LNCaP clone FGC (cell line): Measurements from ENCODE around the gene SERPINA9.

Source experiments
- DNase-seq: peaks from one replicate; pipeline ENCODE4 v3.0.0-alpha.2; 2011; ENCODE audit warnings: low read depth
- H3K4me3 ChIP-seq: 2 replicates; pipeline ENCODE4 v1.5.1; 2011; ENCODE audit warnings: mild to moderate bottlenecking, low read depth, low read length, control low read depth
- TF ChIP-seq, protein P1 (sequence below): IDR thresholded peaks from 2 replicates; pipeline ENCODE4 v1.5.1; 2012; ENCODE audit warnings: mild to moderate bottlenecking; ENCODE audit not compliant: control insufficient read depth, insufficient read depth; ENCODE audit errors: extremely low read depth

Gene SERPINA9

DNA sequence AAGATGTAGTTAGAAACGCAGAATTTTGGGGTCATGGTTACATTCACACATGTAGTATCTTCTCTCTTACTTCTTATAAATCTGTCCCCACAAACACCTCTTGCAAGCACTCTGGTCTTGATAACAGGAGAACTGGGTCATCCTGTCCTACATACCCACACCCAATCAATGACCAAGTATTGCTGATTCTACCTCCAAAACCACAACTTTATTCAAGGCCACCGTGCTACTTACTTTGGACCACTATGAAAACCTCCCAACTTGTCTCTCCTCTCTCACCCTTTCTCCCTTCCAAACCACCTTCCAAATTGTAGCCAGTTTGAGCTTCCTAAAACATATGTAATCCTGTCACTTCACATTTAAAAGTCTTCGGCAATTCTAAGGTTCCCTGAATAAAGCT lies 28.8 kb downstream of the SERPINA9 start:
- DNase-seq, result no peak
- TF ChIP-seq, protein P1, sequence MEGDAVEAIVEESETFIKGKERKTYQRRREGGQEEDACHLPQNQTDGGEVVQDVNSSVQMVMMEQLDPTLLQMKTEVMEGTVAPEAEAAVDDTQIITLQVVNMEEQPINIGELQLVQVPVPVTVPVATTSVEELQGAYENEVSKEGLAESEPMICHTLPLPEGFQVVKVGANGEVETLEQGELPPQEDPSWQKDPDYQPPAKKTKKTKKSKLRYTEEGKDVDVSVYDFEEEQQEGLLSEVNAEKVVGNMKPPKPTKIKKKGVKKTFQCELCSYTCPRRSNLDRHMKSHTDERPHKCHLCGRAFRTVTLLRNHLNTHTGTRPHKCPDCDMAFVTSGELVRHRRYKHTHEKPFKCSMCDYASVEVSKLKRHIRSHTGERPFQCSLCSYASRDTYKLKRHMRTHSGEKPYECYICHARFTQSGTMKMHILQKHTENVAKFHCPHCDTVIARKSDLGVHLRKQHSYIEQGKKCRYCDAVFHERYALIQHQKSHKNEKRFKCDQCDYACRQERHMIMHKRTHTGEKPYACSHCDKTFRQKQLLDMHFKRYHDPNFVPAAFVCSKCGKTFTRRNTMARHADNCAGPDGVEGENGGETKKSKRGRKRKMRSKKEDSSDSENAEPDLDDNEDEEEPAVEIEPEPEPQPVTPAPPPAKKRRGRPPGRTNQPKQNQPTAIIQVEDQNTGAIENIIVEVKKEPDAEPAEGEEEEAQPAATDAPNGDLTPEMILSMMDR, result no peak
- no peak overlapping the region for H3K4me3 ChIP-seq

DNA sequence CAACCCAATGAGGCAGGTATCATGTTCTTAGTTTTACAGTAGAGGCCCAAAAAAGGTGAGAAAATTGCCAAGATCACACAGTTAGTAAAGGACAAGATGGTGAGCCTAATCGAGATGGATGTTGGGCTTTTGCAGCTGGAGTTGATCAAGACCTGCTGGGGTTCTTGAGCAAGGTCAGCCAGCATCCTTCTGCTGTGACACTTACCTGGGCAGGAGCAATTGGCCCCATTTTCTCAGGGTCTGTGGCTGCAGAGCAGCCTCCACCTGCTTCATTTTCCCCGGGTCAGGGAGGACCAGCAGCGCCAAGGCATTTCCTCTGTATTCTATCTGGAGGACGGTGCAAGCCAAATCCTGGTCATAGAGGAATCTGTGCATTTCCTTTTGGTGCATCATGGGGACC lies 29.9 kb downstream of the SERPINA9 start:
- no peak overlapping the region for H3K4me3 ChIP-seq
- no peak for DNase-seq
- TF ChIP-seq, protein P1, result no peak

DNA sequence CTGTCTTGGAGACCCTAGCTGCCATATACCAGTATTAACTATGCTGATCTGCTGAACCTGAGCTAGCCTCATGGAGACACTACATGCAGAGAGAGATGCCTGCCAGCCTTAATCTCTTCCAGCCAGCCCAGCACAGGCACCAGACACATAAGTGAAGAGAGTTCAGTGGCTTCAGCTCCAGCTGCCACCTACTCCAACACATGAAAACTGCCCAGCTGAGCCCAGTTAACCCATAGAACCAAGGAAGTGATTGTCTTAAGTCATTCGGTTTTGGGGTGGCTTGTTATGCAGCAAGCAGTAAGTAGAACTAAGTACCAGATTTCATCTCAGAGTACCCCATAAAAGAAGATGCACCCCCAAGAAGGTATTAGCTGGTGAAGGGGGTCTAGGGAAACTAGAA lies 31.0 kb downstream of the SERPINA9 start:
- H3K4me3 ChIP-seq, result no peak overlapping the region
- no peak for DNase-seq
- TF ChIP-seq, protein P1, result no peak

DNA sequence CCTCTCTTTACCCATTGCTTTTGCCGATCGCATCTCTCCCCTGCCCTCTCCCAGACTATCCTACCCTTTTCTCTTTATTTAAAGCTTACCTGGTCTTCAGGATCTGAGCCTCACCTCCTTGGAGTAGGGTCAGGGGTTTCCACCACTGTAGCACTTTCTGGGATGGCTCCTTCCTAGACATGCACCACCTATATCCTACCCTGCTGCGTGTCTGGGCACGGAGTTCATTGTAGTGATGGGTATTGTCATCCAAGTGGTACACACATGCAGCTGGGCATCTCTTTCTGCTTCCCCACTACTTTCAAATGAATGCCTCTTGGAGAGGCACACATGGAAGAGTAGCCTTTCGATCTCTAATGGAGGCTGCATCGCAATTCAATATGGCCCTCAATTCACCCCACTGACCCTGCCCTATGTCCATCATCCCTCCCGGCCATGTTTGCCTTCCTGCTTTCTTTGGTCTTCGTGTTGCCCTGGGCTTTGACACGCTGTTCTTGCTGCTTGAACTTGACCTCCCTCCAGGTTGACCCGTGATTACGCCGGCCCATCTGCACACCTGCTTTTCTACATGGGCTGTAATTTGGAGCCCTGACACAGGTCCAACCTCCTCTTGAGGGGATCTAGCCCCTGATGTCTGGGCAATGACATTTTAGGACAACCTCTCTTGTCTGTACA lies 34.3 kb downstream of the SERPINA9 start:
- no peak overlapping the region for H3K4me3 ChIP-seq
- no peak for DNase-seq
- TF ChIP-seq, protein P1, result no peak

DNA sequence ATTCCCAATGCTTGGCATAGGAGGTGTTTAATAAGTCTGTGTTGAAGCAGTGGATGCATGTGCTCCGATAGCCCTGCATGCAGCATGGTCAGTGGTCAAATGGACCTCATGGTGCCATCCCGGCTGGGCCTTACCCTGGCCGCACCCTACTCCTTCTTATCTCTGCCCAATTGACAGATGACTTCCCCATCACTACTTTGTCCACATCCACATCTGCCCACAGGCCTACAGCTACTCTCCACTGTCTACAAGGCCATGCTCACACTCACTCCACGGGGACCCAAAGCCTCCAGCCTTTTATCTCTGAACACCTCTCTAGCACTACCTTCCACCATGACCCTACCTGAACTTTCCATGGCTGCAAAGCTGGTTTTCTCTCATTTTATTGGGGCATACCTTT lies 34.9 kb downstream of the SERPINA9 start:
- H3K4me3 ChIP-seq, result no peak overlapping the region
- TF ChIP-seq, protein P1, result no peak
- no peak for DNase-seq

DNA sequence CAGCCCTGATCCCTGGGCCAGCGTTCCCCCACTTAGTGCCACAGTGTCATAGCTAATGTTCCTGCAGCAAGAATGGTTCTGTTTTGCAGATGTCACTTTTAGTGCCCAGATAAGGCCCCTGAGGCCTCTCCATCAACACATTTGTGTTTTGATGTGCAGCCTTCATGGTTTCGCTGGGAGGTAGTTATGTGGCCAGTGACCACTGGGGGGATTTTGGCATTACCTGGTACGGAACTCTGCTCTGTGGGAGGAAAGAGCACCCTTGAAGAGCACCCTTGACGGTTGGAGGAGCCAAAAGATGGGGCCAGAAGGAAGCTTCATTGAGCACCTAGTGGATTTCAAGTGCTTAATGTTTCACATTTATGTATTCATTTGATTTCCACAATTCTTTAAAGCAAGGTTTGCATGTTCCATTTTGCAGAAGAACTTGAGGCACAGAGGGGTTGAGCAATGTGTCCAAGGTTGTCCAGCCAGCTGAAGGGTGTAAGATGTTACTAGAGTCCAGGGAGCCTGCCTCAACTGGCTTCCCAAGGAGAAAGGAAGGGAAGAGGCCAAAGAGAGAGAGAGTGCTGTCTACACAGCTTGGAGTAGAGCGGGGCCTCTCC lies 36.4 kb downstream of the SERPINA9 start:
- no peak overlapping the region for H3K4me3 ChIP-seq
- no peak for DNase-seq
- TF ChIP-seq, protein P1, result no peak

DNA sequence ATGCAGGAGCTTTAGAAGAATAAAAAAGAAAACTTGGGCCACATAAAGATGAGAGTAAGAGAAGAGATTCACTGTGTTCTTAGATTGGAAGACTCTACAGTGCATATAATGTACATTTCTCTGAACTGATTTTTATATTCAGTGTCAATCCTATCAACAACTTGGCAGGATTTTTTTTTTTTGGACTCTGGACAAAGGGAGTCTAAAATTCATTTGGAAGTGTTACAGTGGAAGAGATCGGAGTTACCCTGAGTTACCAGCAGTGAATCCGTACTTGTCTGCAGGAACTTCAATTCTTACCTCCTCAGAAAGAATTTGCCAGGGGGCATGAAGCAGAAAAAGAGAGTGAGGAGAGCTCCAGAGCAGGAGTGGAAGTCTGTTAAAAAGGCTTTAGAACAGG lies 47.4 kb downstream of the SERPINA9 start:
- no peak for DNase-seq
- TF ChIP-seq, protein P1, result no peak
- no peak overlapping the region for H3K4me3 ChIP-seq
